GM10248 (cell line): ENCODE data around the gene PRKG1.

Experiments used
- CTCF ChIA-PET: fragments of 300-600 bp; sonication (Branson Sonifier 250); formaldehyde crosslinking; extraction: SDS; loops from one replicate; lab custom pipeline; 2021; ENCODE audit warnings: antibody characterized with exemption; lab: Yijun Ruan, JAX
- POLR2A ChIA-PET: fragments of 350-650 bp; sonication (Branson Sonifier 250); formaldehyde crosslinking; extraction: SDS; loops from one replicate; lab custom pipeline; 2020; ENCODE audit warnings: antibody characterized with exemption; lab: Yijun Ruan, JAX
- DNase-seq: peaks from one replicate; pipeline ENCODE4 v3.0.0; 2012; ENCODE audit errors: extremely low spot score
- CTCF ChIP-seq: IDR thresholded peaks from 2 replicates; pipeline ENCODE4 v1.5.1; 2012; ENCODE audit warnings: mild to moderate bottlenecking, low read depth; ENCODE audit errors: extremely low read depth, missing control alignments, control extremely low read depth

Gene PRKG1

GRCh38 chr10:51792678-51793077 lies 718.4 kb downstream of the PRKG1 start:
- ChIA-PET POLR2A (no interaction called here), CTCF (interaction anchor here (1.1 to 3.2 kb wide), 2 partner anchors 12 to 19 kb away, joined by 3 to 12 read pairs; no protein-coding TSS in a partner anchor)
- DNase-seq, result no peak
- TF ChIP-seq CTCF, result no peak

DNA sequence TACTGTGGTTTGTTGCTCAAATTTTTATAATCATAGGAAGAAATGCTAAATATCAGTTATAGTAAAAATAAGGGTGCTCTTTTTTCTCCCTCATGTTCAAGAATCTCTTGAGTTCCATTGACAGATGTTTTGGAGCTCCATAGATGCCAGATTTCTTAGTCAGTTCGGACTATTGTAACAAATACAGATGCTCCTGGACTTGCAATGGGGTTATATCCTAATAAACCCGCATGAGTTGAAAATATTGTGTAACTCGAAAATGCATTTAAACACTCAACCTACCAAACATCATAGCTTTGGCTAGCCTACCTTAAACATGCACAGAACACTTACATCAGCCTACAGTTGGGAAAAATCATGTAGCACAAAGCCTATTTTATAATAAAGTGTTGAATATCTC lies 725.8 kb downstream of the PRKG1 start:
- no peak for TF ChIP-seq CTCF
- CTCF ChIA-PET, result no interaction called here
- no peak for DNase-seq
- POLR2A ChIA-PET, result no interaction called here

DNA sequence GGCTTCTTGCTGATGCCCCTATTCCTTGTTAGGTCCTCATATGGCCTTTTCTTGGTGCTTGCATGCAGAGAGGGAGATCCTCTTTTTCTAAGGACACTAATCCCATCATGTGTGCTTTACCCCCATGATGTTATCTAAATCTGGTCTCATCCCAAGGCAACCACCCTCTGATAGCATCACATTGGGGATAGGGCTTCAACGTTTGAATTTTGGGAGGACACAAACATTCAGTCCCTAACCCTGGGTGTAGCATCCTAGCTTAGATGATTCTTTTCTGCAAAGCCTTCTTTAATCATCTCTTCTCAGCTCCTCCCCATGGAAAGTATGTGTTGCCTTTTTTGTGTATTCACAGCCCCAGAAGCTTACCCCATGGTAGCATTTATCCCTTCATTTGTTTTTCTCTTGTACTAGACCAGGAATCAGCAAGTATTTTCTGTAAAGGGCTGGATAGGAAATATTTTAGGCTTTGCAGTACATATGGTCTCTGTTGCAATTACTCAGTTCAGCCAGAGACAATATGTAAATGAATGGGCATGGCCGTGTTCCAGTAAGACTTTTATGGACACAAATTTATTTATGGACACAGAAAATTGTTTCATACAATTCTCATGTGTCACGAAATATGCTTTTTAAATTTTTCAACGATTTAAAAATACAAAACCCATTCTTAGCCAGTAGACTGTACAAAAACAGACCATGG lies 726.6 kb downstream of the PRKG1 start:
- DNase-seq, result no peak
- ChIA-PET CTCF (no interaction called here), POLR2A (no interaction called here)
- no peak for TF ChIP-seq CTCF

- POLR2A ChIA-PET, result no interaction called here
- no peak for DNase-seq
- CTCF ChIA-PET, result interaction anchor here (1.0 kb wide), 1 partner anchor 19 kb away, joined by 3 read pairs; no protein-coding TSS in a partner anchor
- no peak for TF ChIP-seq CTCF
Observed at GRCh38 chr10:51802030-51802429, 727.7 kb downstream of the PRKG1 start.

GRCh38 chr10:51804866-51805265 lies 730.6 kb downstream of the PRKG1 start:
- ChIA-PET CTCF (interaction anchor here (1.4 kb wide), 1 partner anchor 10 kb away, joined by 3 read pairs; no protein-coding TSS in a partner anchor), POLR2A (no interaction called here)
- DNase-seq, result no peak
- no peak for TF ChIP-seq CTCF

DNA sequence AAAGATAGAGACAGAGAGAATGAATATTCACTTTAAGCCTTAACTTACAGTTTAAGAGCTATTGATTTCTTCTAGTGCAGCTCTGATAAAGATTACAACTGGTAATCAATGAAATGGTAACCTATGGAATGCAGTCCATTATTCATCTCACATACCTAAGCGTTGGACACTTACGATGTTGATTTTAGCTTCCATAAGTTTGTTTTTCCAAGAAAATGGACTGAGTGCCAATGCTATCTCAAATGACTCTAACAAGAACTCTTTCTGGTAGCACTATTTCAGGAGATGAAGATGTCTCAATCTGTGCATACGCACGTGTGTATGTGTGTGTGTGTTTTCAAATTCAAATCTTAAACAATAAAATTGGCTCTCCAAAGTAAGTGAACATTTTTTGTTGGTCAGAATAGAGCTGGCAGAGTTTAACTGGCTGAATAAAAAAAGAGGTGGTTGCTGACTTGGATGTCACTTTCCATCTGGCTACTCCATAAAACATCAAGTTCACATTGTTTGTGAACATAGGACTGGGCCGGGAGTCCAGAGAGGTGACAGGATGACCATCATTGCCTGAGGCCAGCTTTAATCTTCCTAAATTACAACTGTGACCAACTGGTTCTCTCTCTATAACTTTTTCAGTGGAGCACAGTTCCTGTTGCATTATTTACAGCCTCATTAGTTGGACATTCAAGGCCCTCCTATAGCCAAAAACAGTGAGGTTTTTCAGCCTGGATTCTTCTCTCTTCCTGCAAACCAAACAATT lies 732.0 kb downstream of the PRKG1 start:
- ChIA-PET POLR2A (no interaction called here), CTCF (interaction anchor here (1.3 to 1.5 kb wide), 2 partner anchors 10 to 23 kb away, joined by 4 to 7 read pairs; no protein-coding TSS in a partner anchor)
- TF ChIP-seq CTCF, result no peak
- no peak for DNase-seq
